H1 (cell line): Measurements from ENCODE around the gene OR10T2. TPM values are rescaled to one million over a fixed set of nuclear protein-coding genes. Genes with fewer than 3 reads are reported as not detected.

Experiments used
- CTCF ChIA-PET: fragments of 300-600 bp; sonication (Branson Sonifier 250); formaldehyde crosslinking; loops from one replicate; lab custom pipeline; 2021; ENCODE audit not compliant: partially characterized antibody; lab: Charles Lee
- POLR2A ChIA-PET: fragments of 300-600 bp; sonication (Branson Sonifier 250); formaldehyde crosslinking; loops from one replicate; lab custom pipeline; 2021; ENCODE audit warnings: inconsistent platforms; ENCODE audit not compliant: partially characterized antibody; lab: Charles Lee
- DNase-seq, 2 experiments: peaks; one replicate each; pipeline versions ENCODE4 v3.0.0 to v3.0.0-alpha.2; 2010 to 2022; ENCODE audit warnings: low spot score in 2 of 2, low read depth in 1 of 2, mixed read lengths in 1 of 2
- FAIRE-seq: peaks from 2 replicates; lab custom pipeline; 2011; peaks lifted over from hg19 to GRCh38; lab: Jason Lieb, UNC
- H2AFZ ChIP-seq: 2 replicates; pipeline ENCODE4 v1.8.1; 2012; ENCODE audit warnings: low read length, inconsistent platforms
- H2AK5ac ChIP-seq: 2 replicates; pipeline ENCODE4 v1.6.1; 2013; ENCODE audit warnings: low read depth, low read length
- H2BK120ac ChIP-seq: replicated peaks from 2 replicates; pipeline ENCODE3; 2013; ENCODE audit warnings: low read depth, low read length, inconsistent platforms
- H2BK12ac ChIP-seq: 2 replicates; pipeline ENCODE4 v1.6.1; 2013; ENCODE audit warnings: low read depth, low read length
- H2BK15ac ChIP-seq: 2 replicates; pipeline ENCODE4 v1.6.1; 2013; ENCODE audit warnings: low read length
- H2BK20ac ChIP-seq: 2 replicates; pipeline ENCODE4 v1.6.1; 2013; ENCODE audit warnings: low read length
- H2BK5ac ChIP-seq: 2 replicates; pipeline ENCODE4 v1.6.1; 2013; ENCODE audit warnings: low read depth, low read length
- H3K14ac ChIP-seq: 2 replicates; pipeline ENCODE4 v1.6.1; 2013; ENCODE audit warnings: inconsistent platforms; ENCODE audit not compliant: insufficient read length
- H3K18ac ChIP-seq: 2 replicates; pipeline ENCODE4 v1.6.1; 2013; ENCODE audit warnings: low read length; ENCODE audit errors: extremely low read depth
- H3K23ac ChIP-seq: 2 replicates; pipeline ENCODE4 v1.6.1; 2013; ENCODE audit warnings: inconsistent platforms; ENCODE audit not compliant: insufficient read length
- H3K23me2 ChIP-seq: 2 replicates; pipeline ENCODE4 v1.6.1; 2013; ENCODE audit warnings: low read depth, low read length
- H3K27ac ChIP-seq: 2 replicates; pipeline ENCODE4 v1.6.1; 2011; ENCODE audit warnings: low read depth, low read length, inconsistent platforms
- H3K27me3 ChIP-seq, 4 experiments: replicated peaks in 1 of 4; 1 replicate in 1 of 4; 2 replicates in 3 of 4; pipeline versions ENCODE4 v1.6.1 to v1.8.1; 2011 to 2013; ENCODE audit warnings: low read length in 3 of 4, mild to moderate bottlenecking in 3 of 4, inconsistent platforms in 2 of 4, mixed read lengths in 2 of 4, moderate library complexity in 1 of 4; ENCODE audit not compliant: control insufficient read depth in 3 of 4, insufficient read depth in 3 of 4; ENCODE audit errors: extremely low read depth in 1 of 4
- H3K36me3 ChIP-seq, 4 experiments: 2 replicates each; pipeline versions ENCODE4 v1.6.1 to v1.8.1; 2011 to 2013; ENCODE audit warnings: mild to moderate bottlenecking in 4 of 4, low read length in 3 of 4, moderate library complexity in 2 of 4, control low read depth in 1 of 4, inconsistent platforms in 1 of 4; ENCODE audit not compliant: insufficient read depth in 4 of 4, control insufficient read depth in 2 of 4
- H3K4ac ChIP-seq: replicated peaks from 2 replicates; pipeline ENCODE3; 2013; ENCODE audit warnings: low read length, low read depth, mixed read lengths, inconsistent platforms; ENCODE audit not compliant: insufficient read length
- H3K4me1 ChIP-seq, 4 experiments: replicated peaks in 1 of 4; 1 replicate in 1 of 4; 2 replicates in 3 of 4; pipeline versions ENCODE4 v1.6.1 to v1.8.1; 2011 to 2013; ENCODE audit warnings: low read length in 3 of 4, inconsistent platforms in 2 of 4, mixed read lengths in 1 of 4; ENCODE audit not compliant: insufficient read depth in 4 of 4, control insufficient read depth in 3 of 4
- H3K4me2 ChIP-seq, 2 experiments: 2 replicates each; pipeline versions ENCODE4 v1.6.1 to v1.8.1; 2011 to 2013; ENCODE audit warnings: low read depth in 2 of 2, low read length in 2 of 2, control low read depth in 1 of 2, inconsistent platforms in 1 of 2, mild to moderate bottlenecking in 1 of 2; ENCODE audit not compliant: insufficient read depth in 1 of 2
- H3K4me3 ChIP-seq, 4 experiments: fragments of 200-600, 300-600 bp in 1 of 4; sonication (generic), shearing (Covaris generic), sonication (Bioruptor Twin) in 1 of 4; 2 replicates each; pipeline versions ENCODE4 v1.5.1 to v1.8.1; 2011 to 2016; ENCODE audit warnings: low read length in 4 of 4, low read depth in 3 of 4, control low read depth in 2 of 4, inconsistent platforms in 2 of 4, mild to moderate bottlenecking in 2 of 4, mixed read lengths in 1 of 4, moderate library complexity in 1 of 4; ENCODE audit not compliant: insufficient read depth in 2 of 4; ENCODE audit errors: extremely low read depth in 1 of 4
- H3K56ac ChIP-seq: replicated peaks from 2 replicates; pipeline ENCODE3; 2013; ENCODE audit warnings: low read depth, mild to moderate bottlenecking, mixed read lengths, low read length, inconsistent platforms; ENCODE audit not compliant: insufficient read length
- H3K79me1 ChIP-seq: 2 replicates; pipeline ENCODE4 v1.6.1; 2013; ENCODE audit warnings: low read depth, low read length, control low read depth
- H3K79me2 ChIP-seq, 2 experiments: 2 replicates each; pipeline versions ENCODE4 v1.6.1 to v1.8.1; 2012 to 2013; ENCODE audit warnings: low read length in 2 of 2, mild to moderate bottlenecking in 2 of 2, inconsistent platforms in 1 of 2; ENCODE audit not compliant: insufficient read depth in 2 of 2, control insufficient read depth in 1 of 2
- H3K9ac ChIP-seq, 4 experiments: replicated peaks in 1 of 4; 1 replicate in 1 of 4; 2 replicates in 3 of 4; pipeline versions ENCODE4 v1.6.1 to v1.8.1; 2011 to 2013; ENCODE audit warnings: low read depth in 3 of 4, low read length in 3 of 4, control low read depth in 2 of 4, mild to moderate bottlenecking in 2 of 4, moderate library complexity in 2 of 4, inconsistent platforms in 1 of 4; ENCODE audit errors: extremely low read depth in 1 of 4
- H3K9me3 ChIP-seq, 2 experiments: 2 replicates each; pipeline versions ENCODE4 v1.6.1 to v1.8.1; 2012 to 2013; ENCODE audit warnings: mild to moderate bottlenecking in 2 of 2, moderate library complexity in 2 of 2, control low read depth in 1 of 2, inconsistent platforms in 1 of 2, low read depth in 1 of 2, low read length in 1 of 2, mixed read lengths in 1 of 2; ENCODE audit not compliant: insufficient read depth in 2 of 2
- H4K20me1 ChIP-seq, 2 experiments: replicated peaks in 1 of 2; 2 replicates each; pipeline versions ENCODE3 to v1.8.1; 2011 to 2013; ENCODE audit warnings: inconsistent platforms in 2 of 2, low read length in 2 of 2, mild to moderate bottlenecking in 1 of 2; ENCODE audit not compliant: insufficient read depth in 2 of 2, control insufficient read depth in 1 of 2
- H4K5ac ChIP-seq: 2 replicates; pipeline ENCODE4 v1.6.1; 2013; ENCODE audit warnings: low read length, low read depth, mixed read lengths, inconsistent platforms; ENCODE audit not compliant: insufficient read length
- H4K8ac ChIP-seq: 2 replicates; pipeline ENCODE4 v1.8.0; 2013; ENCODE audit warnings: mild to moderate bottlenecking, moderate library complexity, low read length, inconsistent platforms; ENCODE audit not compliant: insufficient read depth; ENCODE audit errors: extremely low read depth
- H4K91ac ChIP-seq: replicated peaks from 2 replicates; pipeline ENCODE3; 2013; ENCODE audit warnings: low read length, mixed read lengths, inconsistent platforms; ENCODE audit not compliant: insufficient read length
- ATF2 ChIP-seq: IDR thresholded peaks from 2 replicates; pipeline ENCODE4 v1.6.1; 2012; ENCODE audit warnings: low read length, inconsistent platforms
- BRCA1 ChIP-seq: IDR thresholded peaks from 2 replicates; pipeline ENCODE4 v1.6.1; 2012; ENCODE audit warnings: low read depth, low read length, improper control_type of control experiment
- CHD2 ChIP-seq: IDR thresholded peaks from 2 replicates; pipeline ENCODE4 v1.6.1; 2012; ENCODE audit warnings: low read length, improper control_type of control experiment
- GTF2F1 ChIP-seq: IDR thresholded peaks from 2 replicates; pipeline ENCODE4 v1.6.1; 2012; ENCODE audit warnings: low read depth, low read length, improper control_type of control experiment, borderline replicate concordance
- POLR2AphosphoS5 ChIP-seq: IDR thresholded peaks from 2 replicates; pipeline ENCODE4 v1.6.1; 2011; ENCODE audit warnings: low read depth, low read length
- RBBP5 ChIP-seq: IDR thresholded peaks from 2 replicates; pipeline ENCODE4 v1.7.1; 2012; ENCODE audit warnings: low read depth, mild to moderate bottlenecking, inconsistent platforms, low read length, moderate library complexity, borderline replicate concordance
- RNF2 ChIP-seq: fragments of 200-900, 300-1000 bp; sonication (generic); IDR thresholded peaks from 2 replicates; pipeline ENCODE4 v1.7.1; 2016; ENCODE audit warnings: borderline replicate concordance, low read depth, mild to moderate bottlenecking, antibody characterized with exemption, low read length; ENCODE audit not compliant: poor library complexity, severe bottlenecking; ENCODE audit errors: missing control alignments
- SIN3A ChIP-seq, 2 experiments: IDR thresholded peaks in 1 of 2; conservative IDR thresholded peaks in 1 of 2; 2 replicates each; pipeline ENCODE4 v1.6.1; 2011 to 2012; ENCODE audit warnings: low read length in 2 of 2, improper control_type of control experiment in 1 of 2, low read depth in 1 of 2, mild to moderate bottlenecking in 1 of 2
- SP4 ChIP-seq: IDR thresholded peaks from 2 replicates; pipeline ENCODE4 v1.6.1; 2012; ENCODE audit warnings: low read length, inconsistent platforms
- whole genome bisulfite sequencing, 2 experiments: shearing (Covaris generic) in 1 of 2; methylation state at CpG; one replicate each; pipeline versions ENCODE4 v1.1.6 to v1.1.7; 2013 to 2015; ENCODE audit warnings: low lambda C conversion rate in 2 of 2, mixed read lengths in 2 of 2, inconsistent platforms in 1 of 2, low coverage in 1 of 2, missing lambda C conversion rate in 1 of 2; ENCODE audit not compliant: insufficient replicate concordance in 2 of 2, insufficient coverage in 1 of 2, insufficient read length in 1 of 2; ENCODE audit errors: extremely low coverage in 1 of 2, missing lambda C conversion rate in 1 of 2; 5-methylcytosine and 5-hydroxymethylcytosine counted together
- long read RNA-seq, 2 experiments: library from RNA in 1 of 2; library from capped mRNA in 1 of 2; stranded (forward); transcript quantifications; one replicate each; pipeline ENCODE4 v2.0.0, GENCODE V29; 2021; ENCODE audit warnings: inconsistent platforms in 1 of 2
- polyA minus RNA-seq, 3 experiments: library from RNA; depleted of rRNA, polyadenylated mRNA; stranded (reverse); fragments of >200 nt; gene quantifications; 1 replicate in 2 of 3; 2 replicates in 1 of 3; pipeline ENCODE4 v1.2.3, GENCODE V29; 2011
- polyA plus RNA-seq, 7 experiments: library from polyadenylated mRNA; depleted of rRNA in 3 of 7; stranded (reverse) in 5 of 7; unstranded in 2 of 7; fragments of >200 nt in 5 of 7; fragments of 200-250 nt in 2 of 7; gene quantifications; 1 replicate in 5 of 7; 2 replicates in 1 of 7; 4 replicates in 1 of 7; pipeline versions ENCODE4 v1.2.1 to v1.2.3, GENCODE V29; 2011 to 2013; ENCODE audit warnings: missing spikeins in 2 of 7, mixed read lengths in 2 of 7
- total RNA-seq: library from RNA; stranded (reverse); fragmentation: NEBNext Ultra II Directional; extraction: Animal tissue kit (Norgen Biotek cat#: 25700); gene quantifications from 2 replicates; pipeline ENCODE4 v1.2.1, GENCODE V29; 2021

The OR10T2 gene
- total RNA-seq (not detected in 2 replicates), polyA plus RNA-seq (2011; rRNA removed) (not detected in 2 replicates), polyA minus RNA-seq (2011; rRNA and poly(A)+ RNA removed) (not detected in 2 replicates)
- polyA plus RNA-seq (2011; cell fraction: cytosol; rRNA removed) = not detected
- polyA plus RNA-seq (2011; cell fraction: nucleus; rRNA removed) = not detected
- polyA plus RNA-seq (2012, experiment 1 of 2) = not detected in 4 replicates
- not detected for polyA plus RNA-seq (2012, experiment 2 of 2)
- not detected for polyA plus RNA-seq (2013, experiment 1 of 2)
- not detected for polyA plus RNA-seq (2013, experiment 2 of 2)
- not detected for polyA minus RNA-seq (2011; cell fraction: cytosol; rRNA and poly(A)+ RNA removed)
- polyA minus RNA-seq (2011; cell fraction: nucleus; rRNA and poly(A)+ RNA removed) = not detected
- long read RNA-seq, experiment 1 = 0 reads
- long read RNA-seq, experiment 2 = 0 reads

- 93% methylated on average over 5 of the region's 5 CpGs; no CpG with 5 or more reads in 1 of the 2 experiments for WGBS, 2 experiments
- Histone ChIP-seq H4K20me1 (no peaks in the 10 kb centered on the region), H2BK5ac (no peak within 1 kb of the TSS), H3K4me3 (no peak within 1 kb of the TSS), H3K23me2 (no peaks in the 10 kb centered on the region), H2AK5ac (no peak within 1 kb of the TSS), H3K79me1 (no peaks in the 10 kb centered on the region), H3K56ac (no peak within 1 kb of the TSS), H3K9ac (no peak within 1 kb of the TSS), H3K23ac (no peak within 1 kb of the TSS), H4K8ac (no peak within 1 kb of the TSS), H4K91ac (no peak within 1 kb of the TSS), H3K79me2 (no peaks in the 10 kb centered on the region), H2BK15ac (no peak within 1 kb of the TSS), H2AFZ (no peak within 1 kb of the TSS), H3K4me1 (no peaks in the 10 kb centered on the region), H2BK12ac (no peak within 1 kb of the TSS), H3K27ac (no peak within 1 kb of the TSS), H2BK120ac (no peak within 1 kb of the TSS), H3K14ac (no peak within 1 kb of the TSS), H3K36me3 (no peaks in the 10 kb centered on the region), H3K27me3 (no peaks in the 10 kb centered on the region; a peak in 1 of 7 replicates), H3K18ac (no peak within 1 kb of the TSS), H3K4ac (no peak within 1 kb of the TSS), H4K5ac (no peak within 1 kb of the TSS), H2BK20ac (no peak within 1 kb of the TSS), H3K9me3 (no peaks in the 10 kb centered on the region), H3K4me2 (no peak within 1 kb of the TSS)
- no peak for DNase-seq
- no peak for FAIRE-seq
- CTCF ChIA-PET = interaction anchor here (0.8 to 0.9 kb wide), 2 partner anchors 11 to 195 kb away, joined by 3 to 4 read pairs; no protein-coding TSS in a partner anchor
- POLR2A ChIA-PET = no interaction called here
- TF ChIP-seq CHD2 (no peak), GTF2F1 (no peak), RBBP5 (no peak), SIN3A (conservative IDR thresholded peaks at IDR 0.05 in 1 of 2, IDR thresholded peaks at IDR 0.05 in 1 of 2; ENCODE audit: low read depth in 1 of 2, low read length in 2 of 2) (no peak), RNF2 (no peak), SP4 (no peak), ATF2 (no peak), POLR2AphosphoS5 (no peak), BRCA1 (no peak)
Observed at GRCh38 chr1:158398818-158399514, at the start of gene OR10T2. OR10T2 (minus strand) TSS chr1:158399466; CDS start chr1:158399466, 0 bp downstream.
